GM10248 (cell line): ENCODE measurements around the gene RUFY4.

Experiments
- CTCF ChIA-PET: fragments of 300-600 bp; sonication (Branson Sonifier 250); formaldehyde crosslinking; extraction: SDS; loops from one replicate; lab custom pipeline; 2021; ENCODE audit warnings: antibody characterized with exemption; lab: Yijun Ruan, JAX
- POLR2A ChIA-PET: fragments of 350-650 bp; sonication (Branson Sonifier 250); formaldehyde crosslinking; extraction: SDS; loops from one replicate; lab custom pipeline; 2020; ENCODE audit warnings: antibody characterized with exemption; lab: Yijun Ruan, JAX
- DNase-seq: peaks from one replicate; pipeline ENCODE4 v3.0.0; 2012; ENCODE audit errors: extremely low spot score
- CTCF ChIP-seq: IDR thresholded peaks from 2 replicates; pipeline ENCODE4 v1.5.1; 2012; ENCODE audit warnings: mild to moderate bottlenecking, low read depth; ENCODE audit errors: extremely low read depth, missing control alignments, control extremely low read depth

RUFY4 gene

DNA sequence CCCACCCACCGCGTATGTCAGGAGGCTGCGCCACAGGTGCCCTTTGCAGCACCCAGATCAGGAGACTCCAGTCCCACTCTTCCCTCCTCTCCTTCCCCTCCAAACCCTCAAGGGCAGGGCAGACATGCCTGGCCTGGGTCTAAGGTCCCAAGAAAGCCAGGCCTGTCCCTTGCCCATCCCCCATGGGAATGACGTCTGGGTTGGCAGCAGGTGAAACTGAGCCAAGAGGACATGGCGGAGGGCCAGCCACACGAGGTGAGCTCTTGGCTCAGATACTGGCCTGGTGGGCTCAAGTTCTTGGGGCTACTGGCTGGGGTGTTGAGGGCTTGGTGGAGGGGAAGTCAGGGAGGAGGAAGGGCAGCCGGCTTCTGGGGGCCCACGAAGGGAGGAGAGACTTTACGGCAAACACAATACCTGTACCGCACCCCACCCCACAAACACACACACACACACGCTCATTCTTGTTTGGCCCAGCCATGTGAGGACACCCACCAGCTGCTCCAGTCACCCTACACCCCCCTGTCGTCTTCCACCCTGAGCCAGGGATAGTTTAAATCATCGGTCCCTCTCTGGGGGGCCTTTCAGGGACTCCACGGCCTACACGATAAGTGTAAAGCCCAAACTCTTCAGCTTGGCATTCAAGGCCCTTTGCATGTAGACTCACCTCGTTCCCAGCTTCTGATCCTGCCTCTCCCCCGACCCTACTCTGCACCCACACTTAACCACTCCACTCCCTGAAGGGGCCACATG, 42.2 kb upstream of the RUFY4 start:
- ChIA-PET CTCF (interaction anchor here (0.9 kb wide), 1 partner anchor 9 kb away, joined by 3 read pairs; no protein-coding TSS in a partner anchor), POLR2A (no interaction called here)
- DNase-seq, result no peak
- TF ChIP-seq CTCF, result no peak

- peak; percentile 14 for DNase-seq
- POLR2A ChIA-PET, result no interaction called here
- TF ChIP-seq CTCF, result no peak
- CTCF ChIA-PET, result interaction anchor here (0.8 to 1.9 kb wide), 3 partner anchors 19 to 47 kb away, joined by 3 to 4 read pairs (median 3); no protein-coding TSS in a partner anchor
Measured at GRCh38 chr2:218027426-218028188, 41.4 kb upstream of the RUFY4 start.

DNA sequence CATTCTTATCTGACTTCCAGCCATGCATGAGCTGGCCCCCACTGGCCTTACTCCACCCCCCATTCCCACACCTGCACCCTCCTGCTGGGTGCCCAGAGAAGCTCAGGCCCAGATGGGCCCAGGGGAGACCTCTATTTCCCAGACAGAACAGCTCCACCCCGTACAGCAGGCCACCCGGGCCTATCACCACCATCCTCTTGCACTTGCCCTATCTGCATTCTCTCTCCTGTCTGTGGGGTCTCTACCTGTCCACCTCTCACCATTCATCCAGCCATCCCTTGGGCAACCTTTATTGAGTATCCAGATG, 40.9 kb upstream of the RUFY4 start:
- no peak for TF ChIP-seq CTCF
- peak; percentile 11 for DNase-seq
- CTCF ChIA-PET, result interaction anchor here (0.8 to 2.2 kb wide), 6 partner anchors 13 to 236 kb away, joined by 3 to 5 read pairs (median 4); no protein-coding TSS in a partner anchor
- POLR2A ChIA-PET, result no interaction called here

DNA sequence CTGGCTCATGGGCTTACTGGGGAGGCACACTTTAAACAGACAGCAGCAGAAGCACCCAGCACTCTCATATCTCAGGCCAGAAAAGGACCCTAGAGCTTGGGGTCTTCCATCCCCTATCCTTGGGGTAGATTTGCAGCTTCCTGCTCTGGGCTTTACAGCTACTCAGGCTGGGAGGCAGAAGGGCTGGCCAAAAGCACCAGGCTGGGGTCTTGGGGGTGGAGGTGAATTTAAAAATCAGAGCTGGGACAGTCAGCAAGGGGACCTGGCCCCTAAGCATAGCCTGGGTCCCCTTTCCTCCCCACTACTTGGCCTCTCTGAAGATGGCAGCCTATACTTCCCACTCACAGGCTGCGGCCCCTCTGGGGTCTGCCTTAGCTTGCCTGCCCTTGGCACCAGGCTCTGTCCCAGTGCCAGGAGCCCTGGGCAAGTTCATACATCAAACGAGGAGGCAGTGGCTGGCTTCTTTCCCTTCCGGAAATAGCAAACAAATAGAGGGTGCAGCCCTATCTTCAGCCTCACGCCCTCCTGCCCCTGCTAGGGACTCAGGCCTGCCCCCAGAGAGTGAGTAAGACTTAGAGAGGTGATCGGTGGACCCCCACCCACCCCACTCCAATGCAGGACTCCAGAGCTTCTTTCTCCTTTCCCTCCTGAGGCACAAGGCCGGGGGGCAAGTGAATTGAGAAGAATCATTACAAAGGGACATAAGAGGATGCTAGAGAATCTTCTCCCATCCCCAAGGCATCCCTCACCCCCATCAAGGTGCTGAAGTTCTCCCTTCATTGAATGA, 40.3 kb upstream of the RUFY4 start:
- no peak for TF ChIP-seq CTCF
- POLR2A ChIA-PET, result no interaction called here
- CTCF ChIA-PET, result interaction anchor here (0.8 to 2.2 kb wide), 6 partner anchors 13 to 237 kb away, joined by 3 to 5 read pairs (median 4); no protein-coding TSS in a partner anchor
- DNase-seq, result peak; percentile 5

DNA sequence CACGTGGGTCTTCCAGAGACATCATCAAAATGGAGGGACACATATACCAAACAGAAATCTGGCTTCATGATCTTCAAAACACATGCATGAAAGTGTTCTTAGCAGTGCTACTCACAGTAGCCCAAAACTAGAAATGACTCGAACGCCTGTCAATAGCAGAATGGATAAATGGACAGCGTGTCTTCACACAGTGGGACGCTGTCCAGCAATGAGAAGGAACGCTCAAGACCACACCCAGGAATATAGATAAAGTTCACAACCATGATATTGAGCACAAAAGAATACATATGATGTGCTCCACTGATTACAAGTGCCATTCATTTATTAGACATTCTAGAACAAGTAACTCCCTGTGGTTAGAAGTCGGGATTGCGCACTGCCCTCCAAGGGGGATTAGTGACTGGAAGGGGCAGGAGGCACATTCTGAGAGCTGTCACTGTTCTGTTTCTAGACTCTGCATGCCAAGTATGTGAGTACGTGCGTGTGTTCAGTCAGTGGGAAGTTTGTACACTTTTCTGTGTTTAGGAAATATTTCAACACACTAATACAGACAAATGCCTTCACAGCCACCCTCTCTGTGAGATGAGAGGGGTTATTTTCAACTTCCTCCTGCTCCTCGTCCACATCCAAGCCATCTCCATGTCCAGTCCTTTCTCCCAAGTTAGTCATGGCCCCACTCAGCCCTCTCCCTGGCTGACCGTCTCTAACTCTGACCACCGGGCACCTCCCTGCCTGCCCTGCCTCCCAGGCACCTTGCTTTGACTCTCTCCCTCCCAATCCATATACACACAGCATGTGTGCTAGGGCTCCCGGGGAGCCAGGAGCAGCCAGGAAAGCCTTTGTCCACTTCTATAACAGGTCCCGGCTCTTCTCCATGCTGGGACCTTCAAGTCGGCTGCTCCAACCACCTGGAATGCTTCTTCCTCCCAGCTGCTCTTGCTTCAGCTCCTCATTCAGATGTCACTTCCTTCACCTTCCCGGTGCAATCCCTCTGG, 39.4 kb upstream of the RUFY4 start:
- CTCF ChIA-PET, result interaction anchor here (1.2 to 2.2 kb wide), 4 partner anchors 12 to 240 kb away, joined by 4 to 5 read pairs (median 4); no protein-coding TSS in a partner anchor
- POLR2A ChIA-PET, result no interaction called here
- no peak for DNase-seq
- TF ChIP-seq CTCF, result no peak
